GM18868 (cell line): Measurements from ENCODE around the gene XRCC1.
"Not testable (repeated sequence)": the region's sequence is repeated elsewhere in the genome, so short reads cannot be mapped to it uniquely, and the experiment has no call there.

Source experiments
- ATAC-seq: cut with Tn5 transposase; IDR thresholded peaks from one replicate; pipeline ENCODE4 v1.9.1; 2021; ENCODE audit warnings: mild to moderate bottlenecking, moderate library complexity; ENCODE audit not compliant: unreplicated experiment

XRCC1 gene

GRCh38 chr19:43524922-43525835 lies 50.1 kb downstream of the XRCC1 start:
- ATAC-seq, result no peak

GRCh38 chr19:43523696-43524095 lies 51.6 kb downstream of the XRCC1 start:
- not testable (repeated sequence) for ATAC-seq

- no peak for ATAC-seq
Observed at GRCh38 chr19:43522929-43523328, 52.4 kb downstream of the XRCC1 start.

- ATAC-seq, result no peak
Observed at GRCh38 chr19:43519436-43520088, 55.8 kb downstream of the XRCC1 start.

- ATAC-seq, result no peak
Observed at GRCh38 chr19:43518051-43518450, 57.3 kb downstream of the XRCC1 start.

GRCh38 chr19:43512399-43512798 lies 62.9 kb downstream of the XRCC1 start:
- not testable (repeated sequence) for ATAC-seq

- no peak for ATAC-seq
Observed at GRCh38 chr19:43511324-43511723, 64.0 kb downstream of the XRCC1 start.

- ATAC-seq, result no peak
Observed at GRCh38 chr19:43510713-43511112, 64.6 kb downstream of the XRCC1 start.

GRCh38 chr19:43507880-43508279 lies 67.4 kb downstream of the XRCC1 start:
- ATAC-seq, result no peak

GRCh38 chr19:43506629-43507028 lies 68.7 kb downstream of the XRCC1 start:
- no peak for ATAC-seq

GRCh38 chr19:43505941-43506340 lies 69.4 kb downstream of the XRCC1 start:
- ATAC-seq, result no peak

- no peak for ATAC-seq
Observed at GRCh38 chr19:43505186-43505456, 70.2 kb downstream of the XRCC1 start.

- ATAC-seq, result peak; percentile 18
Observed at GRCh38 chr19:43504426-43505185, 70.7 kb downstream of the XRCC1 start, which contains the start of gene PHLDB3. TSS of gene PHLDB3 (minus strand) at chr19:43504746. CDS start at chr19:43504118, 628 bp downstream.

GRCh38 chr19:43503501-43504425 lies 71.6 kb downstream of the XRCC1 start:
- ATAC-seq, result peak; percentile 85

GRCh38 chr19:43502419-43502976 lies 72.8 kb downstream of the XRCC1 start:
- ATAC-seq, result no peak

GRCh38 chr19:43501661-43502418 lies 73.5 kb downstream of the XRCC1 start:
- ATAC-seq, result no peak

GRCh38 chr19:43499042-43499441 lies 76.3 kb downstream of the XRCC1 start:
- no peak for ATAC-seq

GRCh38 chr19:43498233-43498842 lies 77.0 kb downstream of the XRCC1 start:
- no peak for ATAC-seq

- no peak for ATAC-seq
Observed at GRCh38 chr19:43496960-43497359, 78.4 kb downstream of the XRCC1 start.
